GM23338 (cell line): Measurements from ENCODE around the gene AGAP3. TPM values are rescaled to one million over a fixed set of nuclear protein-coding genes. Genes with fewer than 3 reads are reported as not detected.

Source experiments
- CREB1 ChIP-seq: fragments of 250-450 bp; sonication (Bioruptor Pico); IDR thresholded peaks from 2 replicates; pipeline ENCODE4 v1.5.0; 2020; ENCODE audit warnings: low read depth, mild to moderate bottlenecking, moderate library complexity
- EZH2phosphoT487 ChIP-seq: fragments of 200-600 bp; sonication (generic); IDR thresholded peaks from one replicate; pipeline ENCODE4 v1.8.1; 2018; ENCODE audit warnings: antibody characterized with exemption; ENCODE audit not compliant: unreplicated experiment
- POLR2AphosphoS5 ChIP-seq: IDR thresholded peaks from 2 replicates; pipeline ENCODE4 v1.6.1; 2016; ENCODE audit warnings: antibody characterized with exemption, low read depth
- REST ChIP-seq: IDR thresholded peaks from one replicate; pipeline ENCODE4 v1.6.1; 2018; ENCODE audit warnings: antibody characterized with exemption; ENCODE audit not compliant: unreplicated experiment
- STAT1 ChIP-seq: IDR thresholded peaks from one replicate; pipeline ENCODE4 v1.6.1; 2016; ENCODE audit warnings: antibody characterized with exemption; ENCODE audit not compliant: unreplicated experiment
- ZNF331 ChIP-seq: fragments of 250-450 bp; sonication (Bioruptor Pico); IDR thresholded peaks from 2 replicates; pipeline ENCODE4 v1.5.0; 2020; ENCODE audit warnings: low read depth, mild to moderate bottlenecking, moderate library complexity
- ZNF462 ChIP-seq: fragments of 250-450 bp; sonication (Bioruptor Pico); IDR thresholded peaks from 2 replicates; pipeline ENCODE4 v1.5.0; 2020; ENCODE audit warnings: mild to moderate bottlenecking, moderate library complexity
- polyA plus RNA-seq: library from polyadenylated mRNA; unstranded; fragments of >200 nt; fragmentation: Nextera tagmentation; extraction: Ambion mirVana; gene quantifications from 2 replicates; pipeline ENCODE4 v1.2.1, GENCODE V29; 2016
- total RNA-seq: library from RNA; depleted of rRNA; stranded (reverse); fragments of >200 nt; shearing (Covaris generic); gene quantifications from 2 replicates; pipeline ENCODE4 v1.2.3, GENCODE V29; 2014

The AGAP3 gene
- total and polyA plus RNA-seq, 2 experiments from 2014 or later, result 24.0 to 39.2 TPM

GRCh38 chr7:151107882-151108281 lies 21.6 kb downstream of the AGAP3 start (continued):
- no peak for TF ChIP-seq ZNF462 (CRISPR knock-in tag)
- no peak for TF ChIP-seq CREB1 (CRISPR knock-in tag)
- no peak for TF ChIP-seq POLR2AphosphoS5
- no peak for TF ChIP-seq STAT1
- no peak for TF ChIP-seq ZNF331 (CRISPR knock-in tag)
- TF ChIP-seq EZH2phosphoT487, result no peak
- no peak for TF ChIP-seq REST
